HG03039 (cell line): Measurements from ENCODE around the gene PRMT3.
"Not testable (repeated sequence)": the region's sequence is repeated elsewhere in the genome, so short reads cannot be mapped to it uniquely, and the experiment has no call there.

Source experiments
- ATAC-seq: cut with Tn5 transposase; IDR thresholded peaks from one replicate; pipeline ENCODE4 v1.9.1; 2021; ENCODE audit warnings: mild to moderate bottlenecking, moderate library complexity; ENCODE audit not compliant: unreplicated experiment

The PRMT3 gene

DNA sequence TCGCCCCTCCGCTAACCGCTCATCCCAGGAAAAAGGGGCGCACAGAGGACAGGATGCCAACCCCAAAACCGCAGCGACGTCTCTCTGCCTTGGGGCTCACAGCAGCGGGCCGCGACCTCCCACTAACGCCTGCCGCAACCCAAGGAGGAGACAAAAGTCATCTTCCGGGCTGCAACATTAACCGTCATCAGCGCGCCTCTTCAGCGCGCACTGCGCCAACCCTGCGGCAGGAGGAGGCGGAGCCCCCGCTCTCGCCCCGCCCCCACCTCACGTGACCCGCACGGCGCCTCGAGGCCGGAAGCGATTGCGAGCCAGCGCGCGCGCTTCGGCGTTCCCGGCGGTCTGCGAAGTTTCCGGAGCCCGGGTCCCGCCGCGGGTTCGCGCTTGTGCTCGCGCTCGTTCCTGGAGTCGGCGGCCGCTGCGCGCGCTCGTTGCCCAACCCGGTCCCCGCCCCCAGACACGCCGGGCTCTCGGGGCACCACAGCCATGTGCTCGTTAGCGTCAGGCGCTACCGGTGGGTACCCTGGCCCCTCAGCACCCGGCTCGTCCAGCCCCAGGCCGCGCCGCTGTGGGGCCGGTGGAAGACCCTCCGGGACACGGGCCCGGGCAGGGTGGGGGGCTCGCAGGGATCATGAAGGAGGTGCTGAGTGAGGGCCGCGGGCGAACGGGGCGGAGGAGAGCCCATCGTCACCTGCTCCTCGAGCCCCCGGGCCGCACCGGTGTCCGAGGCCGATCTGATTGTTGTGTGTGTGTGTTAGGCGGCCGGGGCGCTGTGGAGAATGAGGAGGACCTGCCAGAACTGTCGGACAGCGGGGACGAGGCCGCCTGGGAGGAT lies at the start of gene PRMT3:
PRMT3 (plus strand) TSS at position 456 of the 835 bp plus-strand sequence; CDS start at position 487, 31 bp downstream.
- peak; percentile 81 for ATAC-seq

GRCh38 chr11:20342347-20343141 lies 45.0 kb upstream of the PRMT3 start:
- ATAC-seq = no peak

GRCh38 chr11:20351136-20351535 lies 36.4 kb upstream of the PRMT3 start:
- ATAC-seq = no peak

GRCh38 chr11:20351751-20352262 lies 35.7 kb upstream of the PRMT3 start:
- no peak for ATAC-seq

DNA sequence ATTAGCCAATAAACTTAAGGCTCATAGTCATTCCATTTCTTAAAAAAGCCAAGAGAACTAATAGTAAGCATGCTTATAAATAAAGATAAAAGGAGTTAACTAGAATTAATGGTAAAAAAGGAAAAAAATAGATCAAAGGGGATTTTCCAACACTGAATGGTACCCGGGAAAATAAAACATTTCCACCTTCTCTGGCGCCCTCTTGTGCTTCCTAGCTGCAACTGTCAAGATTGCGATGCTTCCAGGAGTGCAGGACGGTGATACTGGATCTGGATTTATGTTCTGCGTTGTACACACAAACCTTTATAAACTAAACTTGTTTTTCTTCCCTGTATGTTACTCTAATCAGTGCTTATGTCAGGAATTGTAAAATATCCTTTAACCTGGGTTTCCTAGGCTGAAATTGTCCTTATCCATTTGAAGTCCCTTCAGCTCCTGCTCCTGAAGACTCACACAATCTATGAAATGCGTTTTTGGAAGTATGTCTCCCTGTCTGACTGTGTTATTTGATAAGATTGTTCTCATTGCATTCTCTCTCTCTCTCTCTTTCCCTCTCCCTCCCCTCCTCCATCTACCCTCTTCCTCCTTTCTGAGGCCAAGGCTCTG lies 33.6 kb upstream of the PRMT3 start:
- no peak for ATAC-seq

- peak; percentile 78 for ATAC-seq
Measured at GRCh38 chr11:20355221-20356219, 32.0 kb upstream of the PRMT3 start.

GRCh38 chr11:20357150-20357549 lies 30.4 kb upstream of the PRMT3 start:
- ATAC-seq = no peak

DNA sequence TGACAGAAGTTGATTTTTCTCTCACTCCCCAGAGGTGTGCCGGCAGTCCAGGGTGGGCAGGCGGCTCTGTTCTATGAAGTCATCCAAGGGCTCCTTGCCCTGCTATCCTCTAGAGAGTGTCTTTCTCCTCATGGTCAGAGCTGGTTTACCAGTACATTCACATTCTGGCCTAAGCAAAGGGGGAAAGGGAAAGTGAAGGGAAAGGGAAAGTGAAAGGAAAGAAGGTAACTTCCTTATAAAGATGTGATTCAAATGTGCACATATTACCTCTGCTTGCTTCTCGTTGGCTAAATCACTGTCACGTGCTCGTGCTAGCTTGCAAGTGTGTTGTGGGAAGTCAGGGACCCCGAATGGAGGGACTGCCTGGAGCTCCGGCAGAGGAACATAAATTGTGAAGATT lies 26.9 kb upstream of the PRMT3 start:
- no peak for ATAC-seq

- ATAC-seq = no peak
Measured at GRCh38 chr11:20362481-20362880, 25.0 kb upstream of the PRMT3 start.

- ATAC-seq = peak; percentile 5
Measured at GRCh38 chr11:20363149-20363499, 24.4 kb upstream of the PRMT3 start.

DNA sequence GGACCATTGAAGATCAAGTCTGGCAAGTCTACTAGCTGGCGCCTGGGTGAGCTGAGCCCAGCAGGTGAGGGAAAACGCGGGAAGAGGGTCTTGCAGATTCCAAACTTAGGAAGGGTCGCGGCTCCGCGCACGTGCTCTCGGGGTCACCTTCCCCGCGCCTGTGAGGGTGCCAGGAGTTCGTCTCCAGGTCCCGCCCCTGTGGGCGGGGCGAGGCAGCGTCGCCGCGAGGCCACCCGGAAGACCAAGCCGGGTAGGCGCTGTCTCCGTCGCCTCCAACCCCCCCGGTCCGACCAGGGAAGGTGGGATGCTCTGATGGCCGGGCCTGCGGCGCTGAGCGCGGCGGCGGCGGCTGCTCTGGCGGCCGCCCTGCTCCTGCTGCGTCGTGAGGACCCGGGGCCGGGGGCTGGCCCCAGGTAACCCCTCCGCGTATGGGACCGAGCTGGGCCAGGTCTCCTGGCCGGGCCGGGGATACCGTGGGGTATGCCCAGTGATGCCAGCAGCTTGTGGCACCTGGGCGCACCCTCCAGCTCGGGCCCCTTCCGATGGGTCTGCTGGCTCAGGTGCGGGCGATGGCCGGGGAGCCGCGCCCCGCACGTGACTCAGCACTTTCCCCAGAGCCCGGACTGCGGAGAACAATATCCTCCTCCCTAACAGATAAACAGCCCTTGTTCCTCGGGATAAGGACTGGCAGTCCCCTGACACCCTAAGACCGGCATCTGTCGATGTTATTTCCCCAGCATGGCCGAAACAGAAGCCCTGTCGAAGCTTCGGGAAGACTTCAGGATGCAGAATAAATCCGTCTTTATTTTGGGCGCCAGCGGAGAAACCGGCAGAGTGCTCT lies 23.8 kb upstream of the PRMT3 start, which contains the start of gene HTATIP2:
HTATIP2 (plus strand) TSS at position 215 of the 841 bp plus-strand sequence; CDS start at position 739, 524 bp downstream.
- peak; percentile 93 for ATAC-seq

GRCh38 chr11:20364341-20364792 lies 23.1 kb upstream of the PRMT3 start:
- no peak for ATAC-seq

DNA sequence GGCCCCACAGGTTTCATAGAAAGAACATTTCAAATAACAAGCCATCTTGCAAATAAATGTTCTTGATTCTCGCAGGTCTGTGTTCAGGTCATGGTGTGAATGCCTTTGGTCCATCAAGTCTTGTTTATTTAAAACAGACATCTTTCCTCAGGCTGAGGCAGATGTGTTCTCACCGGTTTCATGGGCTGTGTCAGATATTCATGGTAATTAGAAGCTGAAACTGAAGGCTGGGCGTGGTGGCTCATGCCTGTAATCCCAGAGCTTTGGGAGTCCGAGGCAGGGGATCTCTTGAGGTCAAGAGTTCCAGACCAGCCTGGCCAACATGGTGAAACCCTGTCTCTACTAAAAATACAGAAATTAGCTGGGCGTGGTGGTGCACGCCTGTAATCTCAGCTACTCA lies 22.1 kb upstream of the PRMT3 start:
- ATAC-seq = not testable (repeated sequence)

DNA sequence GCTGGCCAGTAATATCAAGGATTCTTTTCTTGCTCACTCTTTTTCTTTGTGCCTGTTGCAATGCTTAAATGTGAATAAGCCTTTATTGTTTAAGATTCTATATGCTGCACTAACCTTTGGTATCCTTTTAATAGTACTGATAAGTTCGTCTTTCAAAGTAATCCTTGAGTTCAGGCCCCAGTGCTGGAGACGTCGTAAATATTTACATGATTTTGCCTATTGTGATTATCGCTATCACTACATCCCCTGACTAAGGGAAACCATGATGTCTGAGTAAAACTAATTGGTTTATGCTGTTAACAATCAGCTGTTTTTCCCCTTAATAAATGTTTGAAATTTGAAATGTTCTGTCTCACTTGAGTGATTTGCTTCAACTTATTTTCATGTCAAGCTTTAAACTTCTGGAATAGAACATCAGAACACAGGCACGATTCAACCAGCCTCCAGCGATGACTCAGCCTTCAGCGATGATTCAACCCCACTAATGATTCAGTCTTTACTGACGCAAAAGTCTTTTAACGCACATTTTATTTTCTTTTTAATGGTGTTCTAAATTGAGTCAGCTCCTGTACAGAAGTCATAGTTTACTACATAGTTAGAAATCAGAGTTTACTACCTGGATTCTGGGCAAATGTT lies 20.1 kb upstream of the PRMT3 start:
- ATAC-seq = no peak

GRCh38 chr11:20368438-20368837 lies 19.1 kb upstream of the PRMT3 start:
- ATAC-seq = no peak

DNA sequence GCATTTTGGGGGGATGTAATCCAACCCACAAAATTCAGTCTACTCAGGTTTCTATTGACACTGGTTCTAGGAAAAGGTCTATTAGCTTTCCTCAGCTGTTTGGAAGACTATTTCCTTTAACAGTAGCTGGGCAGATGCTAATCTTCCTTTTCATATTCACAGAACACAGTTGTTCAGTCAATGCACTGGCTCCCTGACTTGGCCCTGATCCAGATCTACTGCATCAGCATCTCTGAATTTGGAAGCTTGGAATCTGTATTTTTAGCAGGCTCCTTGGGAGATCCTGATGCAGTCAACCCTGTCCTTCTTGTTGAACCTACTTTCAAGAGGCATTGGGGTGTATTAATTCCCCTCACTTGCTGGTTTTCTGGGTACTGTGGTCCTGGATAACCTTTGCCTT lies 17.7 kb upstream of the PRMT3 start:
- no peak for ATAC-seq

GRCh38 chr11:20372081-20372626 lies 15.4 kb upstream of the PRMT3 start:
- no peak for ATAC-seq

GRCh38 chr11:20373147-20373546 lies 14.4 kb upstream of the PRMT3 start:
- no peak for ATAC-seq
